Naive B cell (primary cell): ENCODE results near the gene G3BP2. TPM values are rescaled to one million over a fixed set of nuclear protein-coding genes. Genes with fewer than 3 reads are reported as not detected.
A peak's percentile ranks its signal among the peaks of the same experiment; 100 is the strongest.
"Not testable (repeated sequence)": the region's sequence is repeated elsewhere in the genome, so short reads cannot be mapped to it uniquely, and the experiment has no call there.

Experiments used
- ATAC-seq, 2 donors: fragments of 150-1000 bp; cut with Tn5 transposase; 2 replicates each; pipeline ENCODE4 v1.10.0; 2021; ENCODE audit warnings: low read depth in 2 of 2, mild to moderate bottlenecking in 2 of 2, moderate library complexity in 2 of 2
- DNase-seq: peaks from one replicate; pipeline ENCODE4 v3.0.0; 2022
- H3K27ac Mint-ChIP-seq, 6 donors: one replicate each; pipeline ENCODE4 v1.8.0; 2020 to 2022; ENCODE audit warnings: mild to moderate bottlenecking in 6 of 6, mixed read lengths in 6 of 6, moderate library complexity in 5 of 6, inconsistent platforms in 2 of 6
- H3K27me3 Mint-ChIP-seq, 3 donors: one replicate each; pipeline ENCODE4 v1.8.0; 2021 to 2022; ENCODE audit warnings: mixed read lengths in 3 of 3, mild to moderate bottlenecking in 1 of 3
- H3K36me3 Mint-ChIP-seq, 2 donors: one replicate each; pipeline ENCODE4 v1.8.0; 2020 to 2022; ENCODE audit warnings: mixed read lengths in 2 of 2, inconsistent platforms in 1 of 2, mild to moderate bottlenecking in 1 of 2
- H3K4me1 Mint-ChIP-seq, 3 donors: one replicate each; pipeline ENCODE4 v1.8.0; 2020 to 2022; ENCODE audit warnings: mixed read lengths in 3 of 3, inconsistent platforms in 1 of 3, mild to moderate bottlenecking in 1 of 3, moderate library complexity in 1 of 3
- H3K4me3 Mint-ChIP-seq, 8 donors: one replicate each; pipeline ENCODE4 v1.8.0; 2020 to 2022; ENCODE audit warnings: mild to moderate bottlenecking in 8 of 8, mixed read lengths in 8 of 8, moderate library complexity in 8 of 8, inconsistent platforms in 2 of 8
- H3K9me3 Mint-ChIP-seq, 7 donors: one replicate each; pipeline ENCODE4 v1.8.0; 2020 to 2022; ENCODE audit warnings: mixed read lengths in 7 of 7, mild to moderate bottlenecking in 5 of 7, inconsistent platforms in 2 of 7, moderate library complexity in 1 of 7
- polyA plus RNA-seq, 6 donors: library from polyadenylated mRNA; unstranded; fragments of 300-500 nt; fragmentation: Illumina TruSeq; gene quantifications; one replicate each; pipeline ENCODE4 v1.2.3, GENCODE V29; 2021; ENCODE audit warnings: low read depth in 6 of 6

G3BP2 gene
- polyA plus RNA-seq, 6 donors from 2014 or later = 73.9 to 103 (median 80.5) TPM

- no peak for DNase-seq
- Mint-ChIP-seq H3K4me1 (peaks cover 20 to 38% (median 35%) of the 10 kb centered on the region in 3 donors), H3K36me3 (peaks cover 0 to 6% of the 10 kb centered on the region in 2 donors), H3K27ac (peak overlapping the region in 2 of 6 donors; percentile 26 to 33), H3K9me3 (peaks cover 0 to 2% (median 0%) of the 10 kb centered on the region in 7 donors), H3K4me3 (peak overlapping the region in 2 of 8 donors; percentile 46 to 53), H3K27me3 (no peaks in the 10 kb centered on the region)
- ATAC-seq = no peak
Measured at GRCh38 chr4:75675004-75675531, 1.9 kb upstream of the G3BP2 start.

GRCh38 chr4:75673959-75674328 is 733 bp upstream of the G3BP2 start:
- peaks cover 0 to 6% of the 10 kb centered on the region in 2 donors for H3K36me3 Mint-ChIP-seq
- peak overlapping the region; percentile 95 to 100 (median 98) for H3K4me3 Mint-ChIP-seq
- peak overlapping the region; percentile 98 to 100 (median 99) for H3K27ac Mint-ChIP-seq
- peaks cover 0 to 2% (median 0%) of the 10 kb centered on the region in 7 donors for H3K9me3 Mint-ChIP-seq
- no peaks in the 10 kb centered on the region for H3K27me3 Mint-ChIP-seq
- ATAC-seq (no peak), DNase-seq (no peak)
- H3K4me1 Mint-ChIP-seq = peaks cover 28 to 49% (median 46%) of the 10 kb centered on the region in 3 donors

GRCh38 chr4:75672461-75673026 is 667 bp downstream of the G3BP2 start:
- Mint-ChIP-seq H3K9me3 (peaks cover 0 to 2% (median 0%) of the 10 kb centered on the region in 7 donors), H3K4me3 (peak overlapping the region; percentile 95 to 100 (median 98)), H3K27me3 (no peaks in the 10 kb centered on the region), H3K4me1 (peaks cover 40 to 62% (median 60%) of the 10 kb centered on the region in 3 donors), H3K36me3 (peaks cover 0 to 6% of the 10 kb centered on the region in 2 donors), H3K27ac (peak overlapping the region; percentile 98 to 100 (median 99))
- ATAC-seq (peak; percentile 34 to 35), DNase-seq (peak; percentile 83)

- peak overlapping the region; percentile 95 to 100 (median 98) for H3K4me3 Mint-ChIP-seq
- peaks cover 0 to 2% (median 0%) of the 10 kb centered on the region in 7 donors for H3K9me3 Mint-ChIP-seq
- no peaks in the 10 kb centered on the region for H3K27me3 Mint-ChIP-seq
- H3K4me1 Mint-ChIP-seq = peaks cover 43 to 68% (median 67%) of the 10 kb centered on the region in 3 donors
- ATAC-seq = no peak
- no peak for DNase-seq
- H3K27ac Mint-ChIP-seq = peak overlapping the region; percentile 98 to 100 (median 99)
- peaks cover 0 to 6% of the 10 kb centered on the region in 2 donors for H3K36me3 Mint-ChIP-seq
Measured at GRCh38 chr4:75671802-75672421, 1.3 kb downstream of the G3BP2 start.

- no peak for ATAC-seq
- Mint-ChIP-seq H3K4me1 (peaks cover 44 to 77% (median 70%) of the 10 kb centered on the region in 3 donors), H3K36me3 (peaks cover 0 to 6% of the 10 kb centered on the region in 2 donors), H3K27ac (peak overlapping the region in 1 of 6 donors; percentile 5), H3K27me3 (no peaks in the 10 kb centered on the region), H3K9me3 (peaks cover 0 to 2% (median 0%) of the 10 kb centered on the region in 7 donors), H3K4me3 (peak overlapping the region in 3 of 8 donors; percentile 0 to 22 (median 0))
- DNase-seq = no peak
Measured at GRCh38 chr4:75668596-75668995, 4.6 kb downstream of the G3BP2 start.

- Mint-ChIP-seq H3K4me3 (peak overlapping the region in 5 of 8 donors; percentile 1 to 64 (median 13)), H3K4me1 (peaks cover 44 to 71% (median 61%) of the 10 kb centered on the region in 3 donors), H3K27ac (peak overlapping the region in 2 of 6 donors; percentile 57 to 74)
- H3K9me3 Mint-ChIP-seq, H3K36me3 Mint-ChIP-seq, DNase-seq, ATAC-seq, H3K27me3 Mint-ChIP-seq: not testable (repeated sequence)
Measured at GRCh38 chr4:75667636-75668035, 5.6 kb downstream of the G3BP2 start.

GRCh38 chr4:75666299-75666698 is 6.9 kb downstream of the G3BP2 start:
- H3K9me3 Mint-ChIP-seq = no peaks in the 10 kb centered on the region
- ATAC-seq (no peak), DNase-seq (no peak)
- no peaks in the 10 kb centered on the region for H3K27me3 Mint-ChIP-seq
- H3K4me1 Mint-ChIP-seq = peaks cover 40 to 60% (median 48%) of the 10 kb centered on the region in 3 donors
- H3K27ac Mint-ChIP-seq = no peak overlapping the region
- peak overlapping the region in 2 of 8 donors; percentile 12 to 54 for H3K4me3 Mint-ChIP-seq
- no peaks in the 10 kb centered on the region for H3K36me3 Mint-ChIP-seq

- peak overlapping the region in 1 of 6 donors; percentile 70 for H3K27ac Mint-ChIP-seq
- not testable (repeated sequence) for ATAC-seq, H3K4me3 Mint-ChIP-seq, DNase-seq, H3K27me3 Mint-ChIP-seq, H3K9me3 Mint-ChIP-seq, H3K36me3 Mint-ChIP-seq
- peaks cover 32 to 45% (median 33%) of the 10 kb centered on the region in 3 donors for H3K4me1 Mint-ChIP-seq
Measured at GRCh38 chr4:75664604-75665003, 8.6 kb downstream of the G3BP2 start.

- no peak overlapping the region for H3K4me3 Mint-ChIP-seq
- peaks cover 14 to 25% (median 19%) of the 10 kb centered on the region in 3 donors for H3K4me1 Mint-ChIP-seq
- ATAC-seq (no peak), DNase-seq (no peak)
- H3K9me3 Mint-ChIP-seq = no peaks in the 10 kb centered on the region
- peaks cover 7 to 11% of the 10 kb centered on the region in 2 donors for H3K36me3 Mint-ChIP-seq
- peak overlapping the region in 1 of 6 donors; percentile 10 for H3K27ac Mint-ChIP-seq
- no peaks in the 10 kb centered on the region for H3K27me3 Mint-ChIP-seq
Measured at GRCh38 chr4:75662626-75663025, 10.6 kb downstream of the G3BP2 start.

GRCh38 chr4:75660491-75660890 is 12.7 kb downstream of the G3BP2 start:
- Mint-ChIP-seq H3K36me3 (peaks cover 11% of the 10 kb centered on the region in 2 donors), H3K4me1 (peaks cover 5 to 10% (median 8%) of the 10 kb centered on the region in 3 donors), H3K4me3 (no peak overlapping the region), H3K27me3 (no peaks in the 10 kb centered on the region), H3K9me3 (no peaks in the 10 kb centered on the region), H3K27ac (peak overlapping the region in 1 of 6 donors; percentile 55)
- no peak for ATAC-seq
- DNase-seq = no peak

- H3K9me3 Mint-ChIP-seq = no peaks in the 10 kb centered on the region
- peaks cover 0 to 10% (median 2%) of the 10 kb centered on the region in 3 donors for H3K4me1 Mint-ChIP-seq
- no peak for DNase-seq
- ATAC-seq = no peak
- no peaks in the 10 kb centered on the region for H3K27me3 Mint-ChIP-seq
- H3K27ac Mint-ChIP-seq = peak overlapping the region in 1 of 6 donors; percentile 38
- no peak overlapping the region for H3K4me3 Mint-ChIP-seq
- peaks cover 18% of the 10 kb centered on the region in 2 donors for H3K36me3 Mint-ChIP-seq
Measured at GRCh38 chr4:75659512-75660031, 13.6 kb downstream of the G3BP2 start.

- ATAC-seq (no peak), DNase-seq (no peak)
- Mint-ChIP-seq H3K27me3 (no peaks in the 10 kb centered on the region), H3K4me1 (peaks cover 0 to 10% (median 2%) of the 10 kb centered on the region in 3 donors), H3K27ac (peak overlapping the region in 1 of 6 donors; percentile 14), H3K9me3 (no peaks in the 10 kb centered on the region), H3K36me3 (peaks cover 23 to 24% of the 10 kb centered on the region in 2 donors), H3K4me3 (no peak overlapping the region)
Measured at GRCh38 chr4:75658876-75659275, 14.3 kb downstream of the G3BP2 start.

GRCh38 chr4:75655562-75655961 is 17.6 kb downstream of the G3BP2 start:
- ATAC-seq = peak; percentile 48 to 84
- peaks cover 0 to 6% (median 0%) of the 10 kb centered on the region in 3 donors for H3K4me1 Mint-ChIP-seq
- peak overlapping the region in 2 of 6 donors; percentile 41 to 66 for H3K27ac Mint-ChIP-seq
- no peak for DNase-seq
- H3K4me3 Mint-ChIP-seq = no peak overlapping the region
- peaks cover 23 to 24% of the 10 kb centered on the region in 2 donors for H3K36me3 Mint-ChIP-seq
- no peaks in the 10 kb centered on the region for H3K9me3 Mint-ChIP-seq
- H3K27me3 Mint-ChIP-seq = no peaks in the 10 kb centered on the region
